H1 (cell line): Measurements from ENCODE around the gene TMEM209. TPM values are rescaled to one million over a fixed set of nuclear protein-coding genes. Genes with fewer than 3 reads are reported as not detected.

ENCODE experiments used
- CTCF ChIA-PET: fragments of 300-600 bp; sonication (Branson Sonifier 250); formaldehyde crosslinking; loops from one replicate; lab custom pipeline; 2021; ENCODE audit not compliant: partially characterized antibody; lab: Charles Lee
- POLR2A ChIA-PET: fragments of 300-600 bp; sonication (Branson Sonifier 250); formaldehyde crosslinking; loops from one replicate; lab custom pipeline; 2021; ENCODE audit warnings: inconsistent platforms; ENCODE audit not compliant: partially characterized antibody; lab: Charles Lee
- DNase-seq, 2 experiments: peaks; one replicate each; pipeline versions ENCODE4 v3.0.0 to v3.0.0-alpha.2; 2010 to 2022; ENCODE audit warnings: low spot score in 2 of 2, low read depth in 1 of 2, mixed read lengths in 1 of 2
- FAIRE-seq: peaks from 2 replicates; lab custom pipeline; 2011; peaks lifted over from hg19 to GRCh38; lab: Jason Lieb, UNC
- H2AFZ ChIP-seq: 2 replicates; pipeline ENCODE4 v1.8.1; 2012; ENCODE audit warnings: low read length, inconsistent platforms
- H2AK5ac ChIP-seq: 2 replicates; pipeline ENCODE4 v1.6.1; 2013; ENCODE audit warnings: low read depth, low read length
- H2BK120ac ChIP-seq: replicated peaks from 2 replicates; pipeline ENCODE3; 2013; ENCODE audit warnings: low read depth, low read length, inconsistent platforms
- H2BK12ac ChIP-seq: 2 replicates; pipeline ENCODE4 v1.6.1; 2013; ENCODE audit warnings: low read depth, low read length
- H2BK15ac ChIP-seq: 2 replicates; pipeline ENCODE4 v1.6.1; 2013; ENCODE audit warnings: low read length
- H2BK20ac ChIP-seq: 2 replicates; pipeline ENCODE4 v1.6.1; 2013; ENCODE audit warnings: low read length
- H2BK5ac ChIP-seq: 2 replicates; pipeline ENCODE4 v1.6.1; 2013; ENCODE audit warnings: low read depth, low read length
- H3K14ac ChIP-seq: 2 replicates; pipeline ENCODE4 v1.6.1; 2013; ENCODE audit warnings: inconsistent platforms; ENCODE audit not compliant: insufficient read length
- H3K18ac ChIP-seq: 2 replicates; pipeline ENCODE4 v1.6.1; 2013; ENCODE audit warnings: low read length; ENCODE audit errors: extremely low read depth
- H3K23ac ChIP-seq: 2 replicates; pipeline ENCODE4 v1.6.1; 2013; ENCODE audit warnings: inconsistent platforms; ENCODE audit not compliant: insufficient read length
- H3K23me2 ChIP-seq: 2 replicates; pipeline ENCODE4 v1.6.1; 2013; ENCODE audit warnings: low read depth, low read length
- H3K27ac ChIP-seq: 2 replicates; pipeline ENCODE4 v1.6.1; 2011; ENCODE audit warnings: low read depth, low read length, inconsistent platforms
- H3K27me3 ChIP-seq, 4 experiments: replicated peaks in 1 of 4; 1 replicate in 1 of 4; 2 replicates in 3 of 4; pipeline versions ENCODE4 v1.6.1 to v1.8.1; 2011 to 2013; ENCODE audit warnings: low read length in 3 of 4, mild to moderate bottlenecking in 3 of 4, inconsistent platforms in 2 of 4, mixed read lengths in 2 of 4, moderate library complexity in 1 of 4; ENCODE audit not compliant: control insufficient read depth in 3 of 4, insufficient read depth in 3 of 4; ENCODE audit errors: extremely low read depth in 1 of 4
- H3K36me3 ChIP-seq, 4 experiments: 2 replicates each; pipeline versions ENCODE4 v1.6.1 to v1.8.1; 2011 to 2013; ENCODE audit warnings: mild to moderate bottlenecking in 4 of 4, low read length in 3 of 4, moderate library complexity in 2 of 4, control low read depth in 1 of 4, inconsistent platforms in 1 of 4; ENCODE audit not compliant: insufficient read depth in 4 of 4, control insufficient read depth in 2 of 4
- H3K4ac ChIP-seq: replicated peaks from 2 replicates; pipeline ENCODE3; 2013; ENCODE audit warnings: low read length, low read depth, mixed read lengths, inconsistent platforms; ENCODE audit not compliant: insufficient read length
- H3K4me1 ChIP-seq, 4 experiments: replicated peaks in 1 of 4; 1 replicate in 1 of 4; 2 replicates in 3 of 4; pipeline versions ENCODE4 v1.6.1 to v1.8.1; 2011 to 2013; ENCODE audit warnings: low read length in 3 of 4, inconsistent platforms in 2 of 4, mixed read lengths in 1 of 4; ENCODE audit not compliant: insufficient read depth in 4 of 4, control insufficient read depth in 3 of 4
- H3K4me2 ChIP-seq, 2 experiments: 2 replicates each; pipeline versions ENCODE4 v1.6.1 to v1.8.1; 2011 to 2013; ENCODE audit warnings: low read depth in 2 of 2, low read length in 2 of 2, control low read depth in 1 of 2, inconsistent platforms in 1 of 2, mild to moderate bottlenecking in 1 of 2; ENCODE audit not compliant: insufficient read depth in 1 of 2
- H3K4me3 ChIP-seq, 4 experiments: fragments of 200-600, 300-600 bp in 1 of 4; sonication (generic), shearing (Covaris generic), sonication (Bioruptor Twin) in 1 of 4; 2 replicates each; pipeline versions ENCODE4 v1.5.1 to v1.8.1; 2011 to 2016; ENCODE audit warnings: low read length in 4 of 4, low read depth in 3 of 4, control low read depth in 2 of 4, inconsistent platforms in 2 of 4, mild to moderate bottlenecking in 2 of 4, mixed read lengths in 1 of 4, moderate library complexity in 1 of 4; ENCODE audit not compliant: insufficient read depth in 2 of 4; ENCODE audit errors: extremely low read depth in 1 of 4
- H3K56ac ChIP-seq: replicated peaks from 2 replicates; pipeline ENCODE3; 2013; ENCODE audit warnings: low read depth, mild to moderate bottlenecking, mixed read lengths, low read length, inconsistent platforms; ENCODE audit not compliant: insufficient read length
- H3K79me1 ChIP-seq: 2 replicates; pipeline ENCODE4 v1.6.1; 2013; ENCODE audit warnings: low read depth, low read length, control low read depth
- H3K79me2 ChIP-seq, 2 experiments: 2 replicates each; pipeline versions ENCODE4 v1.6.1 to v1.8.1; 2012 to 2013; ENCODE audit warnings: low read length in 2 of 2, mild to moderate bottlenecking in 2 of 2, inconsistent platforms in 1 of 2; ENCODE audit not compliant: insufficient read depth in 2 of 2, control insufficient read depth in 1 of 2
- H3K9ac ChIP-seq, 4 experiments: replicated peaks in 1 of 4; 1 replicate in 1 of 4; 2 replicates in 3 of 4; pipeline versions ENCODE4 v1.6.1 to v1.8.1; 2011 to 2013; ENCODE audit warnings: low read depth in 3 of 4, low read length in 3 of 4, control low read depth in 2 of 4, mild to moderate bottlenecking in 2 of 4, moderate library complexity in 2 of 4, inconsistent platforms in 1 of 4; ENCODE audit errors: extremely low read depth in 1 of 4
- H3K9me3 ChIP-seq, 2 experiments: 2 replicates each; pipeline versions ENCODE4 v1.6.1 to v1.8.1; 2012 to 2013; ENCODE audit warnings: mild to moderate bottlenecking in 2 of 2, moderate library complexity in 2 of 2, control low read depth in 1 of 2, inconsistent platforms in 1 of 2, low read depth in 1 of 2, low read length in 1 of 2, mixed read lengths in 1 of 2; ENCODE audit not compliant: insufficient read depth in 2 of 2
- H4K20me1 ChIP-seq, 2 experiments: replicated peaks in 1 of 2; 2 replicates each; pipeline versions ENCODE3 to v1.8.1; 2011 to 2013; ENCODE audit warnings: inconsistent platforms in 2 of 2, low read length in 2 of 2, mild to moderate bottlenecking in 1 of 2; ENCODE audit not compliant: insufficient read depth in 2 of 2, control insufficient read depth in 1 of 2
- H4K5ac ChIP-seq: 2 replicates; pipeline ENCODE4 v1.6.1; 2013; ENCODE audit warnings: low read length, low read depth, mixed read lengths, inconsistent platforms; ENCODE audit not compliant: insufficient read length
- H4K8ac ChIP-seq: 2 replicates; pipeline ENCODE4 v1.8.0; 2013; ENCODE audit warnings: mild to moderate bottlenecking, moderate library complexity, low read length, inconsistent platforms; ENCODE audit not compliant: insufficient read depth; ENCODE audit errors: extremely low read depth
- H4K91ac ChIP-seq: replicated peaks from 2 replicates; pipeline ENCODE3; 2013; ENCODE audit warnings: low read length, mixed read lengths, inconsistent platforms; ENCODE audit not compliant: insufficient read length
- BACH1 ChIP-seq: IDR thresholded peaks from 2 replicates; pipeline ENCODE4 v1.6.1; 2012; ENCODE audit warnings: low read length, improper control_type of control experiment
- BCL11A ChIP-seq, 2 experiments: IDR thresholded peaks; one replicate each; pipeline ENCODE4 v1.6.1; 2011; ENCODE audit warnings: low read depth in 2 of 2, low read length in 2 of 2, mild to moderate bottlenecking in 2 of 2
- BRCA1 ChIP-seq: IDR thresholded peaks from 2 replicates; pipeline ENCODE4 v1.6.1; 2012; ENCODE audit warnings: low read depth, low read length, improper control_type of control experiment
- CHD2 ChIP-seq: IDR thresholded peaks from 2 replicates; pipeline ENCODE4 v1.6.1; 2012; ENCODE audit warnings: low read length, improper control_type of control experiment
- EP300 ChIP-seq, 2 experiments: IDR thresholded peaks; 1 replicate in 1 of 2; 2 replicates in 1 of 2; pipeline ENCODE4 v1.6.1; 2011 to 2012; ENCODE audit warnings: low read depth in 2 of 2, low read length in 2 of 2, mild to moderate bottlenecking in 2 of 2, borderline replicate concordance in 1 of 2, inconsistent platforms in 1 of 2, moderate library complexity in 1 of 2
- HDAC2 ChIP-seq, 2 experiments: fragments of 300-600 bp in 1 of 2; sonication (generic) in 1 of 2; IDR thresholded peaks; 2 replicates each; pipeline ENCODE4 v1.6.1; 2011 to 2012; ENCODE audit warnings: low read depth in 2 of 2, low read length in 2 of 2, mild to moderate bottlenecking in 2 of 2, moderate library complexity in 2 of 2, borderline replicate concordance in 1 of 2, inconsistent platforms in 1 of 2
- KDM4A ChIP-seq: IDR thresholded peaks from one replicate; pipeline ENCODE4 v1.7.1; 2012; ENCODE audit warnings: low read depth, mild to moderate bottlenecking, moderate library complexity, low read length, inconsistent platforms; ENCODE audit not compliant: severe bottlenecking
- POLR2A ChIP-seq, 2 experiments: IDR thresholded peaks; 1 replicate in 1 of 2; 2 replicates in 1 of 2; pipeline ENCODE4 v1.6.1; 2011; ENCODE audit warnings: low read depth in 2 of 2, low read length in 2 of 2, mild to moderate bottlenecking in 2 of 2; ENCODE audit errors: control extremely low read depth in 1 of 2
- POLR2AphosphoS5 ChIP-seq: IDR thresholded peaks from 2 replicates; pipeline ENCODE4 v1.6.1; 2011; ENCODE audit warnings: low read depth, low read length
- SIN3A ChIP-seq, 2 experiments: IDR thresholded peaks in 1 of 2; conservative IDR thresholded peaks in 1 of 2; 2 replicates each; pipeline ENCODE4 v1.6.1; 2011 to 2012; ENCODE audit warnings: low read length in 2 of 2, improper control_type of control experiment in 1 of 2, low read depth in 1 of 2, mild to moderate bottlenecking in 1 of 2
- SIX5 ChIP-seq: IDR thresholded peaks from 2 replicates; pipeline ENCODE4 v1.6.1; 2011; ENCODE audit warnings: mild to moderate bottlenecking, low read depth, low read length
- SRF ChIP-seq: IDR thresholded peaks from 2 replicates; pipeline ENCODE4 v1.6.1; 2011; ENCODE audit warnings: mild to moderate bottlenecking, low read depth, low read length, moderate library complexity
- SUZ12 ChIP-seq: fragments of 200-600 bp; sonication (generic); IDR thresholded peaks from 2 replicates; pipeline ENCODE4 v1.6.1; 2012; ENCODE audit warnings: mild to moderate bottlenecking, inconsistent platforms, low read length, moderate library complexity, mixed read lengths
- WGBS, 2 experiments: shearing (Covaris generic) in 1 of 2; methylation state at CpG; one replicate each; pipeline versions ENCODE4 v1.1.6 to v1.1.7; 2013 to 2015; ENCODE audit warnings: low lambda C conversion rate in 2 of 2, mixed read lengths in 2 of 2, inconsistent platforms in 1 of 2, low coverage in 1 of 2, missing lambda C conversion rate in 1 of 2; ENCODE audit not compliant: insufficient replicate concordance in 2 of 2, insufficient coverage in 1 of 2, insufficient read length in 1 of 2; ENCODE audit errors: extremely low coverage in 1 of 2, missing lambda C conversion rate in 1 of 2; 5-methylcytosine and 5-hydroxymethylcytosine counted together
- polyA plus RNA-seq, 7 experiments: library from polyadenylated mRNA; depleted of rRNA in 3 of 7; stranded (reverse) in 5 of 7; unstranded in 2 of 7; fragments of >200 nt in 5 of 7; fragments of 200-250 nt in 2 of 7; gene quantifications; 1 replicate in 5 of 7; 2 replicates in 1 of 7; 4 replicates in 1 of 7; pipeline versions ENCODE4 v1.2.1 to v1.2.3, GENCODE V29; 2011 to 2013; ENCODE audit warnings: missing spikeins in 2 of 7, mixed read lengths in 2 of 7
- total RNA-seq: library from RNA; stranded (reverse); fragmentation: NEBNext Ultra II Directional; extraction: Animal tissue kit (Norgen Biotek cat#: 25700); gene quantifications from 2 replicates; pipeline ENCODE4 v1.2.1, GENCODE V29; 2021
- TF ChIP-seq, protein P1 (sequence below): IDR thresholded peaks from 2 replicates; pipeline ENCODE4 v1.6.1; 2012; ENCODE audit warnings: inconsistent platforms

Gene TMEM209
- total and polyA plus RNA-seq, 2 of the 8 experiments (the other 6 are each of a cell fraction or from before 2014, with no cell fraction given): 28.5 to 30.5 TPM

DNA sequence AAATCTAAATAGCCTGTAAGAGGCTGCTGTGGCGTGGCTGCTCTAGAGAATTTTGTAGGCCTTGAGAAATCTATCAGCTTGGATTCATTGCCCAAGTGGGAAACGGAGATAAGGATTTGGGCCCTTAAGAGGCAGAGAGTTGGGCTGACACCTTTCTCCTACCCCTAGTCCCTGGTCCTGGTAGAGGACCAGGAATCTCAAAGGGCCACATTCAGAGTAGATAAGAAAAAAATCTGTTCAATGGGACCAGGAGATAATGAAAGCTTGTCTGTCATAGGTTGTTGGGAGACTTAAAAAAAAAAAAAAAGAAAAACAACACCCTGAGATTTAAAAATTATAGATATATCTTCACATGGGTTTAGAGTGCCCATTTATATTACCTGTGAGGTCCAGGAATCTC lies 17.8 kb downstream of the TMEM209 start:
- Histone ChIP-seq H2BK120ac (no peak overlapping the region), H2BK5ac (no peak overlapping the region), H2BK12ac (no peak overlapping the region), H2AK5ac (no peak overlapping the region), H3K18ac (no peak overlapping the region), H4K91ac (no peak overlapping the region), H3K4me3 (no peak overlapping the region), H3K9me3 (no peaks in the 10 kb centered on the region), H3K14ac (no peak overlapping the region), H3K23me2 (no peaks in the 10 kb centered on the region), H3K23ac (no peak overlapping the region), H3K27ac (no peak overlapping the region), H2BK20ac (no peak overlapping the region), H2BK15ac (no peak overlapping the region), H3K9ac (no peak overlapping the region), H3K36me3 (peaks cover 2 to 41% (median 22%) of the 10 kb centered on the region in 4 experiments; a peak in 7 of 8 replicates), H4K20me1 (no peaks in the 10 kb centered on the region), H2AFZ (no peak overlapping the region), H3K4ac (no peak overlapping the region), H3K4me2 (no peak overlapping the region), H3K4me1 (no peaks in the 10 kb centered on the region), H3K79me2 (no peaks in the 10 kb centered on the region), H3K27me3 (peaks cover 0 to 1% (median 0%) of the 10 kb centered on the region in 4 experiments; a peak in 1 of 7 replicates), H4K8ac (no peak overlapping the region), H4K5ac (no peak overlapping the region), H3K56ac (no peak overlapping the region), H3K79me1 (no peaks in the 10 kb centered on the region)
- DNase-seq (no peak), FAIRE-seq (no peak)
- CTCF ChIA-PET: interaction anchor here (0.6 to 1.0 kb wide), 6 partner anchors 11 to 118 kb away, joined by 3 read pairs; partner anchors contain the start of gene TMEM209
- 82% methylated on average over 2 of the region's 2 CpGs; no CpG with 5 or more reads in 1 of the 2 experiments for WGBS, 2 experiments
- POLR2A ChIA-PET: interaction anchor here (1.6 kb wide), 1 partner anchor 18 kb away, joined by 5 read pairs; the partner anchor contains the start of gene TMEM209
- TF ChIP-seq POLR2A (IDR thresholded peaks at IDR 0.05; ENCODE audit: control extremely low read depth in 1 of 2, low read depth in 2 of 2, low read length in 2 of 2): no peak
- no peak for TF ChIP-seq POLR2AphosphoS5
- TF ChIP-seq CHD2: no peak
- TF ChIP-seq BACH1: no peak
- no peak for TF ChIP-seq EP300 (IDR thresholded peaks at IDR 0.05; ENCODE audit: borderline replicate concordance in 1 of 2, low read depth in 2 of 2, low read length in 2 of 2)
- no peak for TF ChIP-seq HDAC2 (IDR thresholded peaks at IDR 0.05; ENCODE audit: borderline replicate concordance in 1 of 2, low read depth in 2 of 2, low read length in 2 of 2)
- TF ChIP-seq SIX5: no peak
- TF ChIP-seq, protein P1, sequence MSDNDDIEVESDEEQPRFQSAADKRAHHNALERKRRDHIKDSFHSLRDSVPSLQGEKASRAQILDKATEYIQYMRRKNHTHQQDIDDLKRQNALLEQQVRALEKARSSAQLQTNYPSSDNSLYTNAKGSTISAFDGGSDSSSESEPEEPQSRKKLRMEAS: no peak
- no peak for TF ChIP-seq BCL11A (IDR thresholded peaks at IDR 0.05; ENCODE audit: low read depth in 2 of 2, low read length in 2 of 2)
- no peak for TF ChIP-seq SUZ12
- TF ChIP-seq SIN3A (conservative IDR thresholded peaks at IDR 0.05 in 1 of 2, IDR thresholded peaks at IDR 0.05 in 1 of 2; ENCODE audit: low read depth in 1 of 2, low read length in 2 of 2): no peak
- TF ChIP-seq SRF: no peak
- TF ChIP-seq KDM4A: no peak
- TF ChIP-seq BRCA1: no peak
